ENCODE results near the gene URAD. TPM values are rescaled to one million over a fixed set of nuclear protein-coding genes. Genes with fewer than 3 reads are reported as not detected.
"Not testable (repeated sequence)": the region's sequence is repeated elsewhere in the genome, so short reads cannot be mapped to it uniquely, and the experiment has no call there.

The URAD gene
- total RNA-seq, 1 donor from 2014 or later, result not detected

DNA sequence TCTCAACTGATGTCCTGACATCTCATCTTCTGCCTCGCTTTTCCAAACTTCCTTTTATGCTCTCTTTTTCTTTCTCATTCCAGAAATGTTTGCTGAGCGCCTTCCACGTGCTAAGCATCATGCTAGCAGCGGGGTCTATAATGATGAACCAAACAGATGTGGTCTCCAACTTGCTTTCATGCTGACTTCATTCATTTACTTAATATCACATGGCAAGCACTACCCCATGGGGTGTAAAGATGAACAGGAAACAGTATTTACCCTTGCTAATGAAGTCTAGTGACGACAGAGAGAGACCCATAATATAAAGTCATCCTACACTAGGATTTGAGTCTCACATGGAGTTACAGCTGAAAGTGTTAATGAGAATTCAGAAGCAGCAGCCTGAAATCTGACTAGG lies 21.6 kb upstream of the URAD start:
- no peak for DNase-seq
- no peaks in the 10 kb centered on the region for H3K9me3 ChIP-seq (replicated peaks)
- TF ChIP-seq CTCF (IDR thresholded peaks at IDR 0.05; ENCODE audit: borderline replicate concordance), result no peak
- peaks cover 61% of the 10 kb centered on the region for H3K27me3 ChIP-seq (ENCODE audit: low read depth)
- intact Hi-C loops (cut with micrococcal nuclease), result no loop called here
- H3K4me1 ChIP-seq, result no peaks in the 10 kb centered on the region
- H3K27ac ChIP-seq (replicated peaks), result no peak overlapping the region
- no peaks in the 10 kb centered on the region for H3K36me3 ChIP-seq
- no peak overlapping the region for H3K4me3 ChIP-seq

GRCh38 chr13:28005016-28005415 lies 16.5 kb upstream of the URAD start:
- H3K36me3 ChIP-seq; H3K4me3 ChIP-seq; DNase-seq; H3K4me1 ChIP-seq; H3K9me3 ChIP-seq (replicated peaks); H3K27ac ChIP-seq (replicated peaks); intact Hi-C loops (cut with micrococcal nuclease): not testable (repeated sequence)
- peaks cover 16% of the 10 kb centered on the region for H3K27me3 ChIP-seq (ENCODE audit: low read depth)

DNA sequence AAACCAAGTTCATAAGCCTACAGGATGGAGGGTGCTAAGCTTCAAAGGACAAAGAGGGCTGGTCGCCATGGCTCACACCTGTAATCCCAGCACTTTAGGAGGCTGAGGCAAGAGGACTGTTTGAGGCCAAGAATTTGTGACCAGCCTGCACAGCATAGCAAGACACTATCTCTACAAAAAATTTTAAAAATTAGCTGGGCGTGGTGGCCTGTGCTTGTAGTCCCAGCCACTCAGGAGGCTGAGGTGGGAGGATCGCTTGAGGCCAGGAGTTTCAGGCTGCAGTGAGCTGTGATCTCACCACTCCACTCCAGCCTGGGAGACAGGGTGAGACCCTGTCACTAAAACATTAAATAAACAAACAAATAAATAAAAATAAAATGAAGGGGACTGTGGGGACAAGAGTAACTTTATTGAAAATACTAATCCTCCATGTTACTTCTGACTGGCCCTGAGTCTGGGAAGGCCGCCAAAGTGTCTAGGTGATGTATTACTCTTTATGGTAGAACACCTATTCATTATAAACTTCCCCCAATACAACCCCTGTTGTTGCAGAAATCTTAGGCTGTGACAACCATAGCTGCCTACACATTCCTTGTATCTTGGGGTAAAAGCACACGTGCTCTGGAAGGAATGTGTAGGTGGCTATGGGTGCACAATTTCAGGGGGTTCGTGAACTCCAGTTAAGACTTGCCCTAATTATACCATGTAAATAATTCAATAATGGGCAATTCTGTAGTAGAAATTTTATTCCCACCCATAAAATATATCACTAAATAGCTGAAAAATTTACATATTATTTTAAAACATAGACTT lies 14.6 kb upstream of the URAD start:
- Histone ChIP-seq H3K27ac (replicated peaks) (no peak overlapping the region), H3K9me3 (replicated peaks) (no peaks in the 10 kb centered on the region), H3K27me3 (ENCODE audit: low read depth) (no peaks in the 10 kb centered on the region), H3K4me1 (peaks cover 3% of the 10 kb centered on the region), H3K4me3 (no peak overlapping the region), H3K36me3 (no peaks in the 10 kb centered on the region)
- no peak for DNase-seq
- intact Hi-C loops (cut with micrococcal nuclease), result no loop called here
- TF ChIP-seq CTCF (IDR thresholded peaks at IDR 0.05; ENCODE audit: borderline replicate concordance), result no peak

- peaks cover 8% of the 10 kb centered on the region for H3K4me1 ChIP-seq
- H3K27me3 ChIP-seq (ENCODE audit: low read depth), result no peaks in the 10 kb centered on the region
- no peaks in the 10 kb centered on the region for H3K36me3 ChIP-seq
- TF ChIP-seq CTCF (IDR thresholded peaks at IDR 0.05; ENCODE audit: borderline replicate concordance), result no peak
- H3K4me3 ChIP-seq, result no peak overlapping the region
- no peaks in the 10 kb centered on the region for H3K9me3 ChIP-seq (replicated peaks)
- no peak for DNase-seq
- H3K27ac ChIP-seq (replicated peaks), result no peak overlapping the region
- intact Hi-C loops (cut with micrococcal nuclease), result no loop called here
Measured at GRCh38 chr13:28001837-28002473, 13.5 kb upstream of the URAD start.

GRCh38 chr13:28001049-28001448 lies 12.6 kb upstream of the URAD start:
- no peak for DNase-seq
- Histone ChIP-seq H3K27ac (replicated peaks) (no peak overlapping the region), H3K36me3 (no peaks in the 10 kb centered on the region), H3K9me3 (replicated peaks) (no peaks in the 10 kb centered on the region), H3K27me3 (ENCODE audit: low read depth) (no peaks in the 10 kb centered on the region), H3K4me1 (peaks cover 8% of the 10 kb centered on the region), H3K4me3 (no peak overlapping the region)
- no peak for TF ChIP-seq CTCF (IDR thresholded peaks at IDR 0.05; ENCODE audit: borderline replicate concordance)
- intact Hi-C loops (cut with micrococcal nuclease), result no loop called here

DNA sequence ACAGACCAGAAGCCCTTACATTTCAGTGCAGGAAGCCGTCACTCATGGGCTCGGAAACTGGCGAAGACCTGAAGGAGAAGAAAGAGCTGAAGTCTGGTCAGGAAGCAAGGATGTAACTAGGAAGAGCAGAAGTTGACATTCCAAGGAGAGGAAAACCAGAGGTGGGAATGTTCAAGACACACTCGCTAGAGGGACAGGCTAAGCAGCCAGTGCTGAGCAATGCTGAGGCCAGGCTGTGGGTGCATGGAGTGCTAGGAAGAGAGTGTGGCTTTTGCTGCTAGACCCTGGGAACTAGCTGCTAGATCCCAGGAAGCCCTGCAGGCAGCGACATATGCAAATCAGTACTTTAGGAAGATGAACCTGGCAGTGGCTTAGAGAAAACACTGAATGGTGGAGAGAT lies 12.1 kb upstream of the URAD start:
- no peak for DNase-seq
- H3K4me3 ChIP-seq, result no peak overlapping the region
- no peaks in the 10 kb centered on the region for H3K9me3 ChIP-seq (replicated peaks)
- no peaks in the 10 kb centered on the region for H3K27me3 ChIP-seq (ENCODE audit: low read depth)
- H3K4me1 ChIP-seq, result peaks cover 8% of the 10 kb centered on the region
- intact Hi-C loops (cut with micrococcal nuclease), result no loop called here
- H3K27ac ChIP-seq (replicated peaks), result no peak overlapping the region
- TF ChIP-seq CTCF (IDR thresholded peaks at IDR 0.05; ENCODE audit: borderline replicate concordance), result no peak
- H3K36me3 ChIP-seq, result no peaks in the 10 kb centered on the region
